Stimulated activated CD4-positive, alpha-beta T cell treated with anti-CD3 and anti-CD28 coated beads, Interleukin-2, amount 100 ng/mL, for 4 hours (primary cell): ENCODE measurements around the gene MUC16.
"Not testable (repeated sequence)": the region's sequence is repeated elsewhere in the genome, so short reads cannot be mapped to it uniquely, and the experiment has no call there.

Source experiments
- DNase-seq: peaks from one replicate; pipeline ENCODE4 v3.0.0-alpha.2; 2020; ENCODE audit warnings: low read depth

The MUC16 gene

DNA sequence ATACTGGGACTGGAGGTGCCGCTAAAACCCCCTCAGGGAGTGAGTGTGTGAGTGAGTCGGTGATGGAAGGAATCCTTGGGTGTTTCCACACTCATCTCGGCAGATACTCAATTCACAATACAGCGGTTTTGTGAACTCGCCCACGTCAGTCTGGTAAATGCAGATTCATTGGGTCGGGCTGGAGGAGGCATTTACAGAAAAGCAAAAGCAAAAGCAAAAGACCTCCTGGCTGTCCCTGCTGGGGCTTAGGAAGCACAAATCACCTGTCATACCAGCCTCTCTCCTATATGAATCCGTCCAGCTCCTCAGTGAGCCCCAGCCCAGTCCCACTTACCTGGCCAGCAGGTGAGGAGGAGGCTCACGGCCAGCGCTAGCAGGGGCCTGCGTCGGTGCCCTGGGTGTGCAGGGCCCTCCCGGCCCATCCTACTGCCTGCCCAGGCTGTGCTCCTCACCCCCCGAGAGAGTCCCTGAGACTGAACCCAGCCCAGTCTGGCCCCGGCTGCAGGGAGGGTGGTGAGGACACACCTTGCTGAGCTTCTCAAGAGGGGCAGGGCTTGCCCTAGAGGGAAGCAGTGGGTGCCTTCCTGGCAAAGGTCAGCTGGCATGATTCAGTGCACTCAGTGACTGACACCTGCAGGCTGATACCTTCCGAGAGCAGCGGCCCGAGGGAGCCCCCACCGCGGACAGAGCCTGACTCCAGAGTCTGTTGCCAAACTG is at the start of gene MUC16:
Gene MUC16 (minus strand): TSS at position 475 of the 717 bp plus-strand sequence.
- DNase-seq = no peak

DNA sequence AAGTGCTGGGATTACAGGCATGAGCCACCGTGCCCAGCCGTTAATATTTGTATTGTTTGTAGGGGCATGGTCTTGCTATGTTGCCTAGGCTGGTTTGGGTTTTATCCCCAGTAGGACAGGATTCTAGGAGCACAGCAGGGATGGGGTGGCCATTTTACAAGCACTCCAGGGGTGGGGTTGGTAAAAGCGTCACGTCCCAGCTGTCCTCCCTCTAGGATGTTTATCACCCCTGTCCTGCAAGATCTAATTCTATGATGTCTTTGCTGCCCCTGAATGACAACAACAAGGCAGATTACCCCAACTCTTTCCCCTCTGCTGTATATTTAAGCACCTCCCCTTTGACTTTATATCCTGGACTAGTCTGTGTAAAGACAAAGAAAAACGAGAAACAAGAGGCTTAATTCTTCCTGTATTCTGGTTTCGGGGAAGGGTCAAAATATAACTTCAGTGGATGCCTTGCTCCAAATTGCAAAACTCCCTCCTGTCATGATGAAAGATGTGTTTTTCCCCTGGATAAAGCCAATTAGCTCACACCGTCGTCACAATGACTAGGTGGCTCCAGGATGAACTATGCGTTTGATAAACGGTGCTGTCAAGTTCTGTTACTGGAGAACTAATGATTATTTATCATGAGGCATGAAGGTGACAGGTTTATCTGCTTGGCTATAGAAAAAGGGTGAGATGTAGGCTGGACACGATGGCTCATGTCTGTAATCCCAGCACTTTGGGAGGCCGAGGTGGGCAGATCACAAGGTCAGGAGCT is 48.9 kb upstream of the MUC16 start:
- DNase-seq = no peak

DNA sequence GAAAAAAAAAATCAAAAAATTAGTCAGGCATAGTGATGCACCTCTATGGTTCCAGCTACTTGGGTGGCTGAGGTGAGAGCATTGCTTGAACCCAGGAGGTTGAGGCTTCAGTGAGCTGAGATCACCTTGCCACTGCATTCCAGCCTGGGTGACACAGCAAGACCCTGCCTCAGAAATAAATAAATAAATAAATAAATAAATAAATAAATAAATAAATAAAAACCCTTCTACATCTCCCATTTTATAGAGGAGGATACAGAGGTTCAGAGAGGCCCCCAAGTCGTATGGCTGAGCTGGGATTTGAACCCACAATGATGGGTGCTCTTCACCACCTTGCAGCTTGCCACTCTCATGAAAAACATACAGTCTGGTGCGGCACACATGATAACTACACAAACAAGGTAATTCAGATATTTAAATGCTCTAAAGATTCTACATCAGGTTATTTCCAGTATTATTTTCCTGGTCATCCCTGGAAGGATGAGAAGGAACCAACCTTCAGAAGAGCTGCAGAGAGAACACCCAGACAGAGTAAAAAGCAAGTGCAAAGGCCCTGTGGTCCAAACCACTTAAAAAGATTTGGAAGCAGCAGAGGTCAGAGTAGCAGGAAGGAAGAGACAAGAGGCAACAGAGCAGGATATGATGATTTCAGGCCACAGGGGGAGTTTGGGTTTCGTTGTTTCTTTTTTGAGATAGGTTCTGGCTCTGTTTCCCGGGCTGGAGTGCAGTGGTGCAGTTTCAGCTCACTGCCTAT is 47.5 kb upstream of the MUC16 start:
- no peak for DNase-seq

DNA sequence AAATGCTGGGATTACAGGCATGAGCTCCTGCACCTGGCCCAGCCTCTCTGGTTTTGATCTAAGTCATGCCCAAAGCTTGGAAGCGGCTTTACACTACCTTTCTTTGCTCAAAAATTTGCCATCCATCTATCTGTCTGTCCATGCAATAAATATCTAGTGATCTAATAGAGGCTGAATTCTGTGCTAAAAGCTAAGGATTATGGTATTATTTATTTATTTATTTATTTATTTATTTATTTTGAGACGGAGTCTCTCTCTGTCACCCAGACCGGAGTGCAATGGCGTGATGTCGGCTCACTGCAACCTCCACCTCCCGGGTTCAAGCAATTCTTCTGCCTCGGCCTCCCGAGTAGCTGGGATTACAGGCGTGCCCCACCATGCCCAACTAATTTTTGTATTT is 45.9 kb upstream of the MUC16 start:
- not testable (repeated sequence) for DNase-seq

- no peak for DNase-seq
Measured at GRCh38 chr19:9054765-9055164, 44.6 kb upstream of the MUC16 start.

- DNase-seq = no peak
Measured at GRCh38 chr19:9054207-9054606, 44.0 kb upstream of the MUC16 start.

DNA sequence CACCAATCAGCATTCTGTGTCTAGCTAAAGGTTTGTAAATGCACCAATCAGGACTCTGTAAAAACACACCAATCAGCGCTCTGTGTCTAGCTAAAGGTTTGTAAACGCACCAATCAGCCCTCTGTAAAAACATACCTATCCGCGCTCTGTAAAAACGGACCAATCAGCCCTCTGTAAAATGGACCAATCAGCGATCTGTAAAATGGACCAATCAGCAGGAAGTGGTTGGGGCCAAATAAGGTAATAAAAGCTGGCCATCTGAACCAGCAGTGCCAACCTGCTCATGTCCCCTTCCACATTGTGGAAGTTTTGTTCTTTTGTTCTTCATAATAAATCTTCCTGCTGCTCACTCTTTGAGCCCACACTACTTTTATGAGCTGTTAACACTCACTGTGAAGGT is 43.5 kb upstream of the MUC16 start:
- DNase-seq = not testable (repeated sequence)

DNA sequence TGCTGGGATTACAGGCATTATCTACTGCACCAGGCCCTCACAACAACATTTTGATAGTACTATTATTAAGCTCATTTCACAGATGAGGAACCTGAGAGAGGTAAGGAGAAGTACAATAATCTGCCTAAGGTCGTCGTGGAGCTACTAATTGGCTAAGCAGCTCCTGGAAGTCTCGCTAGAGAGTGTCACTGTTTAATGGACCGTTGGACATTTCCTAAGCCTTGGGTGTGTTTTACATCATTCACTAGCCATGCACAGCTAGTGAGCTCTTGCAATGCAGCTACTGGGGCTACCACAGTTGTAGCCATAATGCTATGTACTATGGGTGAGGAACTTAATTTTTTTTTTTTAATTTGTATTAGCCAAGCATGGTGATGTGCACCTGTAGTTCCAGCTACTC is 42.7 kb upstream of the MUC16 start:
- DNase-seq = no peak

DNA sequence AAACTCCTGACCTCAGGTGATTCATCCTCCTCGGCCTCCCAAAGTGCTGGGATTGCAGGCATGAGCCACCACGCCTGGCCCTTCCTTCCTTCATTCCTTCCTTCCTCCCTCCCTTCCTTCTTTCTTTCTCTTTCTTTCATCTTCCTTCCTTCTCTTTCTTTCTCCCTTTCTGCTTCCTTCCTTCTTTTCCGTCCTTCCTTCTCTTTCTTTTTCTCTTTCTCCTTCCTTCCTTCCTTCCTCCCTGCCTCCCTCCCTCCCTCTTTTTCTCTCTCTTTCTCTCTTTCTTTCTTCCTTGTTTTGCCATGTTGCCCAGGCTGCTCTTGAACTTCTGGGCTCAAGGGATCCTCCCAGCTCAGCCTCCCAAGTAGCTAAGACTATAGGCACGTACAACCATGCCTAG is 36.5 kb upstream of the MUC16 start:
- DNase-seq = no peak

GRCh38 chr19:9044449-9044848 is 34.2 kb upstream of the MUC16 start:
- DNase-seq = no peak

DNA sequence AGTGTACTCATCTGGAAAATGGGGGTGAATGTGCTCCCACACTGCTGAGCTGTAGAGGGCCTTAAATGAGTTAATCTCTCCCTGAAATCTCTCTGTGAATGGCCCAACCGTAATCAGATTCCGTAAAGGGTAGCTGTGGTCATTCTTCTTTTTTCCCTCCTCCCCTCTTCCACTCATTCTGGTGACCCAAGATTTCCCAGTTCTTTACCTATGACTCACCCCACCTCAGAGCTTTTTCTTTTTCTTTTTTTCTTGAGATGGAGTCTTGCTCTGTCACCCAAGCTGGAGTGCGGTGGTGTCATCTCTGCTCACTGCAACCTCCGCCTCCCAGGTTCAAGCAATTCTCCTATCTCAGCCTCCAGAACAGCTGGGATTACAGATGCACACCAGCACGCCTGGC is 33.3 kb upstream of the MUC16 start:
- no peak for DNase-seq

- no peak for DNase-seq
Measured at GRCh38 chr19:9041023-9041422, 30.8 kb upstream of the MUC16 start.

- no peak for DNase-seq
Measured at GRCh38 chr19:9040131-9040530, 29.9 kb upstream of the MUC16 start.

GRCh38 chr19:9039728-9040127 is 29.5 kb upstream of the MUC16 start:
- no peak for DNase-seq

GRCh38 chr19:9037400-9038062 is 27.3 kb upstream of the MUC16 start:
- no peak for DNase-seq

GRCh38 chr19:9032136-9032631 is 22.0 kb upstream of the MUC16 start:
- no peak for DNase-seq

DNA sequence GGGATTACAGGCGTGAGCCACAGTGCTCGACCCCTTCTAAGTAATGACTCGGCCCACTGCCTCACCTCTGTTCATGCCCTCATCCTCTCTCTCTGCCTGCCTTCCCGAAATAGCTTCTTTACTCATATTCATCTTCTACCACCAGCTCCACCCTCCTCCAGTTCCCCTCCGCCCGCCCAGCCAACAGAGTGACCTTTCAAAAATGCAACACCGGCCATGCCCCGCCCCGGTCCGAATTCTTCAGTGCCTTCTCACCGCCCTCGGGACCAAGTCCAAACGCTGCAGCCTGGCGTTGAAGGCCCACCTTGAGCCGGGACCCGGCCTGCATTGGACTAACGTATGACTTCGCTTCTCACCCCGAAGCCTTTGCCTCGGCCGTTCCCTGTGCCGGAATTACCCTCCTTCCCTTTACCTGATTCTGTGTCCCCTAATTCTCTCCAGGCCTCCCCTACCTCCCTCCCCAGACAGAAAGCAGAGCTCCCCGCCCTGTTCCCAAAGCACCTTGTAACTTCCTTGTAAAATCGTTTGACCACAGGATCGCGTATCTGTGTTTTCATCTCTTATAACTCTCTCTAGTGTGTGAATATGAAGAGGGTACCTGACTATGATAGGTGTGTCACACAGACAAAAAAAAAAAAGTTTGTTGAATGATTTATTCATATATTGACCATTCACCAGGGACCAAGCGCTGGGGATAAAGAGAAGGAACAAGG is 8.1 kb upstream of the MUC16 start:
- no peak for DNase-seq

DNA sequence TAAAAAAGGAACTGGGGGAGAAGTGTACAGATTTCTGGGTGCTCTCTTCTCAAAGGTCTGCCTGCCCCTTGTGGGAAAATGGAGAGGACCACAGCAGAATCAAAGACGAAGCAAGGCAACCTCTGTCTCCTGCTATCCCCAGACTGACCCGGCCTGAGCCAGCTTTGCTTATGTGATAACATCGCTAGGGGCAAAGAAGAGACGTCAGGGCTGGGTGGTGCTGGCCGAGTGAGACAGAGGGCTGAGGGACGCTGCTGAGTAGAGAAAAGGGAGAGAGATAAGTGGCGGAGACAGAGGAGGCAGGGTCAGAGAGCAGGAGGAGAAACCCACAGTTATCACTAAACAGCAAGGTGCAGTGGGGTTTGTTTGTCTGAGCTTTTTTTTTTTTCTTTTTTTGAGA is 4.6 kb upstream of the MUC16 start:
- DNase-seq = no peak

GRCh38 chr19:9013988-9014387 is 3.8 kb upstream of the MUC16 start:
- no peak for DNase-seq

DNA sequence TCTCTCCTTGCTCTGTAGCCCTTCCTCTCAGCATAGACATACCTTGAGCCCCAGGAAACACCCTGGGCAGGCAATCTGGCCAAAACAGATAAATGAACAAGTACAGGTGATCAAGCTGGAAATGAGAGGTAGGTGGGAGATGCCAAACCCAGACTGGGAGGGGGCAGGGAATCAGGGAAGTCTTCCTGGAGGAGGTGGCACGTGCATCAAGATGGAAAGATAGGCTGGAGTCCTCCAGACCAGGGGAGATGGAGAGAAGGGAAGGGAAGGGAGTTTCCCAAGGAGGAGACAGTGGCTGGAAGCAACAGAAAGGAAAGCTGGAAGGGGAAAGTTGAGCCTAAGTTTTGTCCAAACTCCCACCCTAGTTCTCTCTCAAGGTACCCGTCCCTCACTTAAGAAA is 1.7 kb upstream of the MUC16 start:
- no peak for DNase-seq

- DNase-seq = no peak
Measured at GRCh38 chr19:9010693-9011092, 484 bp upstream of the MUC16 start.

- DNase-seq = no peak
Measured at GRCh38 chr19:9009431-9009830, 778 bp downstream of the MUC16 start.
